Calu3 (cell line): ENCODE measurements around the gene PGBD1. TPM values are rescaled to one million over a fixed set of nuclear protein-coding genes. Genes with fewer than 3 reads are reported as not detected.

Source experiments
- BruUV-seq: library from RNA; stranded (reverse); fragments of 400-500 nt; replicated peaks from 2 replicates; lab custom pipeline; 2021; lab: Mats Ljungman, UMichigan
- CTCF ChIA-PET: fragments of 300-600 bp; sonication (Branson Sonifier 250); formaldehyde crosslinking; loops from one replicate; lab custom pipeline; 2022; ENCODE audit warnings: antibody characterized with exemption; lab: Charles Lee
- DNase-seq: peaks from one replicate; pipeline ENCODE4 v3.0.0; 2022
- H3K27ac Mint-ChIP-seq: one replicate; pipeline ENCODE4 v1.8.0; 2022; ENCODE audit warnings: mixed read lengths; ENCODE audit not compliant: unreplicated experiment
- H3K27me3 Mint-ChIP-seq: one replicate; pipeline ENCODE4 v1.8.0; 2022; ENCODE audit warnings: mixed read lengths; ENCODE audit not compliant: unreplicated experiment
- H3K36me3 Mint-ChIP-seq: one replicate; pipeline ENCODE4 v1.8.0; 2022; ENCODE audit warnings: mild to moderate bottlenecking, moderate library complexity, mixed read lengths; ENCODE audit not compliant: insufficient read depth, unreplicated experiment
- H3K4me1 Mint-ChIP-seq: one replicate; pipeline ENCODE4 v1.8.0; 2022; ENCODE audit warnings: mild to moderate bottlenecking, low read depth, mixed read lengths; ENCODE audit not compliant: unreplicated experiment
- H3K4me3 Mint-ChIP-seq: one replicate; pipeline ENCODE4 v1.8.0; 2022; ENCODE audit warnings: mild to moderate bottlenecking, low read depth, moderate library complexity, mixed read lengths; ENCODE audit not compliant: unreplicated experiment
- H3K9me3 Mint-ChIP-seq: one replicate; pipeline ENCODE4 v1.8.0; 2022; ENCODE audit warnings: low read depth, mixed read lengths; ENCODE audit not compliant: unreplicated experiment
- CTCF ChIP-seq: fragments of 200-600 bp; IDR thresholded peaks from one replicate; pipeline ENCODE4 v1.8.0; 2022; ENCODE audit warnings: antibody characterized with exemption; ENCODE audit not compliant: unreplicated experiment
- intact Hi-C: fragments of 100-400 bp; cut with micrococcal nuclease; formaldehyde crosslinking; loops from one replicate; pipeline ENCODE4 v1.10.0; 2022; ENCODE audit not compliant: unreplicated experiment
- total RNA-seq: library from RNA; stranded (reverse); gene quantifications from 2 replicates; pipeline ENCODE4 v1.2.3, GENCODE V29; 2022

Gene PGBD1
- total RNA-seq, 1 experiment from 2014 or later = 4.9 TPM

- Mint-ChIP-seq H3K4me1 (peaks cover 10% of the 10 kb centered on the region), H3K9me3 (peaks cover 4% of the 10 kb centered on the region), H3K27me3 (peaks cover 29% of the 10 kb centered on the region), H3K36me3 (peaks cover 2% of the 10 kb centered on the region), H3K4me3 (no peak overlapping the region), H3K27ac (no peak overlapping the region)
- no peak for DNase-seq
- intact Hi-C loops = loop anchor here (10.0 kb wide), 1 partner anchor 328 kb away; a partner anchor contains a TSS
- CTCF ChIA-PET = no interaction called here
- BruUV-seq = no TSS peak
- TF ChIP-seq CTCF = no peak
These were observed 24.3 kb upstream of the PGBD1 start for GRCh38 chr6:28257042-28257441.

- no TSS peak for BruUV-seq
- no peak within 1 kb of the TSS for H3K27ac Mint-ChIP-seq
- no peaks in the 10 kb centered on the region for H3K36me3 Mint-ChIP-seq
- no peak within 1 kb of the TSS for H3K4me3 Mint-ChIP-seq
- CTCF ChIA-PET = no interaction called here
- H3K27me3 Mint-ChIP-seq = peaks cover 30% of the 10 kb centered on the region
- no peaks in the 10 kb centered on the region for H3K4me1 Mint-ChIP-seq
- intact Hi-C loops = loop anchor here (10.0 kb wide), 1 partner anchor 326 kb away; a partner anchor contains a TSS
- no peak for DNase-seq
- TF ChIP-seq CTCF = no peak
- no peaks in the 10 kb centered on the region for H3K9me3 Mint-ChIP-seq
These were observed 22.2 kb upstream of the PGBD1 start, which contains the start of gene NKAPL for GRCh38 chr6:28258877-28259777. Gene NKAPL (plus strand): TSS chr6:28259297. CDS start chr6:28259372, 75 bp downstream.

- H3K27me3 Mint-ChIP-seq = peaks cover 30% of the 10 kb centered on the region
- no peak overlapping the region for H3K4me3 Mint-ChIP-seq
- H3K9me3 Mint-ChIP-seq = no peaks in the 10 kb centered on the region
- no peaks in the 10 kb centered on the region for H3K4me1 Mint-ChIP-seq
- H3K27ac Mint-ChIP-seq = no peak overlapping the region
- TF ChIP-seq CTCF = no peak
- no TSS peak for BruUV-seq
- no peak for DNase-seq
- intact Hi-C loops = no loop called here
- CTCF ChIA-PET = no interaction called here
- H3K36me3 Mint-ChIP-seq = no peaks in the 10 kb centered on the region
These were observed 17.4 kb upstream of the PGBD1 start for GRCh38 chr6:28263922-28264321.

GRCh38 chr6:28264834-28265401 is 16.5 kb upstream of the PGBD1 start:
- BruUV-seq = no TSS peak
- Mint-ChIP-seq H3K27ac (no peak overlapping the region), H3K9me3 (no peaks in the 10 kb centered on the region), H3K36me3 (no peaks in the 10 kb centered on the region), H3K4me1 (no peaks in the 10 kb centered on the region), H3K4me3 (no peak overlapping the region), H3K27me3 (peaks cover 22% of the 10 kb centered on the region)
- no peak for TF ChIP-seq CTCF
- no peak for DNase-seq
- CTCF ChIA-PET = no interaction called here
- intact Hi-C loops = no loop called here
